Spleen (tissue), 7 donors: Measurements from ENCODE around the gene CCDC126.

Experiments
- POLR2A ChIP-seq, 3 donors: fragments of 450-650 bp; IDR thresholded peaks; one replicate each; pipeline ENCODE4 v1.5.1; 2017; ENCODE audit warnings: antibody characterized with exemption in 3 of 3, mild to moderate bottlenecking in 1 of 3
- POLR2AphosphoS5 ChIP-seq, 3 donors: sonication (generic); formaldehyde crosslinking; IDR thresholded peaks; one replicate each; pipeline ENCODE4 v1.5.1; 2017; ENCODE audit warnings: antibody characterized with exemption in 3 of 3
- TF ChIP-seq, protein P1 (sequence below), 11 experiments: fragments of 200-600 bp in 7 of 11; fragments of 450-650 bp in 4 of 11; sonication (generic) in 4 of 11; IDR thresholded peaks in 8 of 11; conservative IDR thresholded peaks in 3 of 11; 1 replicate in 7 of 11; 2 replicates in 4 of 11; pipeline versions ENCODE4 v1.4.0 to v1.8.0; 2016 to 2021; ENCODE audit warnings: antibody characterized with exemption in 11 of 11, inconsistent platforms in 4 of 11, mild to moderate bottlenecking in 1 of 11
- donor health status: DM: no; HTN: no; CAD: no; lungs with moderate emphysema.
- donor health status: DM: no; HTN: no; CAD: no.
- donor health status: DM: no; HTN: no; CAD: no.

DNA sequence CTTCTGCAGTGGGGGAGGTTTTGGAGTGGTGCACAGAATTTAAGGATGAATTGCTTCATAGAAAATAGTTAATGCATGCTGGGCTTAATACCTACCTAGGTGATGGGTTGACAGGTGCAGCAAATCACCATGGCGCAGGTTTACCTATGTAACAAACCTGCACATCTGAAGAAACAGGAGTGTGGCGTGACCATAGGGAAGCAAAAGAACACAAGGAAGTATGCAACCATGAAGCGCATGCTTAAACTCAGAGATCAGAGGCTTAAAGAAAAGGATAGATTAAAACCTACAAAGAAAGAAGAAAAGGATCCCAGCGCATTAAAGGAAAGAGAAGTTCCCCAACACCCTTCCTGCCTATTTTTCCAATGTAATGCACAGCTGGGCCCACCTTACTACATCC lies 22.0 kb downstream of the CCDC126 start:
- TF ChIP-seq, protein P1, sequence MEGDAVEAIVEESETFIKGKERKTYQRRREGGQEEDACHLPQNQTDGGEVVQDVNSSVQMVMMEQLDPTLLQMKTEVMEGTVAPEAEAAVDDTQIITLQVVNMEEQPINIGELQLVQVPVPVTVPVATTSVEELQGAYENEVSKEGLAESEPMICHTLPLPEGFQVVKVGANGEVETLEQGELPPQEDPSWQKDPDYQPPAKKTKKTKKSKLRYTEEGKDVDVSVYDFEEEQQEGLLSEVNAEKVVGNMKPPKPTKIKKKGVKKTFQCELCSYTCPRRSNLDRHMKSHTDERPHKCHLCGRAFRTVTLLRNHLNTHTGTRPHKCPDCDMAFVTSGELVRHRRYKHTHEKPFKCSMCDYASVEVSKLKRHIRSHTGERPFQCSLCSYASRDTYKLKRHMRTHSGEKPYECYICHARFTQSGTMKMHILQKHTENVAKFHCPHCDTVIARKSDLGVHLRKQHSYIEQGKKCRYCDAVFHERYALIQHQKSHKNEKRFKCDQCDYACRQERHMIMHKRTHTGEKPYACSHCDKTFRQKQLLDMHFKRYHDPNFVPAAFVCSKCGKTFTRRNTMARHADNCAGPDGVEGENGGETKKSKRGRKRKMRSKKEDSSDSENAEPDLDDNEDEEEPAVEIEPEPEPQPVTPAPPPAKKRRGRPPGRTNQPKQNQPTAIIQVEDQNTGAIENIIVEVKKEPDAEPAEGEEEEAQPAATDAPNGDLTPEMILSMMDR (IDR thresholded peaks at IDR 0.05 in 8 of 11, conservative IDR thresholded peaks at IDR 0.05 in 3 of 11), result no peak
- TF ChIP-seq POLR2A (IDR thresholded peaks at IDR 0.05) (no peak), POLR2AphosphoS5 (IDR thresholded peaks at IDR 0.05) (no peak)
